Dendritic cell treated with granulocyte-macrophage colony-stimulating factor and Interleukin-4, amounts not matched to agents 40 ng/mL and 50 ng/mL, for 4 days (primary cell): ENCODE data around the gene FAM114A1.
"Not testable (repeated sequence)": the region's sequence is repeated elsewhere in the genome, so short reads cannot be mapped to it uniquely, and the experiment has no call there.

ENCODE experiments used
- H3K27ac Mint-ChIP-seq: one replicate; pipeline ENCODE4 v1.8.0; 2022; ENCODE audit warnings: mild to moderate bottlenecking, mixed read lengths
- H3K27me3 Mint-ChIP-seq: one replicate; pipeline ENCODE4 v1.8.0; 2022; ENCODE audit warnings: mild to moderate bottlenecking, mixed read lengths
- H3K36me3 Mint-ChIP-seq: one replicate; pipeline ENCODE4 v1.8.0; 2022; ENCODE audit warnings: low read depth, mixed read lengths
- H3K4me1 Mint-ChIP-seq: one replicate; pipeline ENCODE4 v1.8.0; 2022; ENCODE audit warnings: low read depth, mixed read lengths
- H3K4me3 Mint-ChIP-seq: one replicate; pipeline ENCODE4 v1.8.0; 2022; ENCODE audit warnings: mild to moderate bottlenecking, moderate library complexity, mixed read lengths
- H3K9me3 Mint-ChIP-seq: one replicate; pipeline ENCODE4 v1.8.0; 2022; ENCODE audit warnings: mixed read lengths
- intact Hi-C: fragments of 100-400 bp; cut with micrococcal nuclease; formaldehyde crosslinking; loops from one replicate; pipeline ENCODE4 v1.15.0; 2022

FAM114A1 gene

GRCh38 chr4:38959248-38959647, 91.6 kb downstream of the FAM114A1 start:
- intact Hi-C loops, H3K27me3 Mint-ChIP-seq, H3K27ac Mint-ChIP-seq, H3K4me1 Mint-ChIP-seq, H3K4me3 Mint-ChIP-seq, H3K36me3 Mint-ChIP-seq: not testable (repeated sequence)
- peaks cover 12% of the 10 kb centered on the region for H3K9me3 Mint-ChIP-seq

- Mint-ChIP-seq H3K27ac (no peak overlapping the region), H3K9me3 (no peaks in the 10 kb centered on the region), H3K36me3 (no peaks in the 10 kb centered on the region)
Observed at GRCh38 chr4:38964942-38965775, 97.6 kb downstream of the FAM114A1 start.

DNA sequence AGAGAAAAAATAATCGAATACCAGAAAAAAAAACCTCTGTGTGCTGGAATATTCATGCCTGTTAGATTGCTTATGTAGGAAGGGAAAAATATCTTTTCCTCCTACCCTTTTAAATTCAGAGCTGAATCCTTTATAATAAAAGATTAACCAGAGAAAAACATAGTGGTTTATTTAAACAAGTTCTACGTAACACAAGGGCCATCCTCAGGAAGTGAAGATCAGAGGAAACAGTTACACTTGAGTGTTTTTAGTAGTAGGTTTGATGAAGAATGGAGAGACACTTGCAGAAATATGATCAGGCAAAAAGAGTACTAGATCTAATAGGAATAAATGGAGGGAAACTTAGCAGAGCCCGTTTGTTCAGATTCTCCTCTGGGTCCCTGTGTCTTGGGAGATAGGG, 98.3 kb downstream of the FAM114A1 start:
- intact Hi-C loops: no loop called here
- no peaks in the 10 kb centered on the region for H3K4me1 Mint-ChIP-seq
- no peaks in the 10 kb centered on the region for H3K9me3 Mint-ChIP-seq
- H3K36me3 Mint-ChIP-seq: no peaks in the 10 kb centered on the region
- no peak overlapping the region for H3K27ac Mint-ChIP-seq
- no peaks in the 10 kb centered on the region for H3K27me3 Mint-ChIP-seq
- no peak overlapping the region for H3K4me3 Mint-ChIP-seq

More at GRCh38 chr4:38964942-38965775, 97.6 kb downstream of the FAM114A1 start:
- Mint-ChIP-seq H3K27me3 (no peaks in the 10 kb centered on the region), H3K4me1 (no peaks in the 10 kb centered on the region), H3K4me3 (no peak overlapping the region)
- intact Hi-C loops: no loop called here

GRCh38 chr4:38967260-38968095, 99.9 kb downstream of the FAM114A1 start:
- Mint-ChIP-seq H3K4me3 (no peak overlapping the region), H3K27me3 (no peaks in the 10 kb centered on the region), H3K9me3 (no peaks in the 10 kb centered on the region), H3K4me1 (no peaks in the 10 kb centered on the region), H3K36me3 (no peaks in the 10 kb centered on the region), H3K27ac (no peak overlapping the region)
- intact Hi-C loops: no loop called here

GRCh38 chr4:38968668-38969067, 101.1 kb downstream of the FAM114A1 start:
- H3K27ac Mint-ChIP-seq: no peak overlapping the region
- no peaks in the 10 kb centered on the region for H3K4me1 Mint-ChIP-seq
- no peaks in the 10 kb centered on the region for H3K9me3 Mint-ChIP-seq
- H3K27me3 Mint-ChIP-seq: no peaks in the 10 kb centered on the region
- intact Hi-C loops: no loop called here
- no peak overlapping the region for H3K4me3 Mint-ChIP-seq
- H3K36me3 Mint-ChIP-seq: no peaks in the 10 kb centered on the region

- H3K27ac Mint-ChIP-seq: no peak overlapping the region
- intact Hi-C loops: no loop called here
- no peaks in the 10 kb centered on the region for H3K4me1 Mint-ChIP-seq
- no peaks in the 10 kb centered on the region for H3K27me3 Mint-ChIP-seq
- H3K36me3 Mint-ChIP-seq: no peaks in the 10 kb centered on the region
- no peaks in the 10 kb centered on the region for H3K9me3 Mint-ChIP-seq
- no peak overlapping the region for H3K4me3 Mint-ChIP-seq
Observed at GRCh38 chr4:38976308-38976707, 108.7 kb downstream of the FAM114A1 start.

- no peaks in the 10 kb centered on the region for H3K36me3 Mint-ChIP-seq
- H3K27ac Mint-ChIP-seq: no peak overlapping the region
Observed at GRCh38 chr4:38979081-38979480, 111.5 kb downstream of the FAM114A1 start.

DNA sequence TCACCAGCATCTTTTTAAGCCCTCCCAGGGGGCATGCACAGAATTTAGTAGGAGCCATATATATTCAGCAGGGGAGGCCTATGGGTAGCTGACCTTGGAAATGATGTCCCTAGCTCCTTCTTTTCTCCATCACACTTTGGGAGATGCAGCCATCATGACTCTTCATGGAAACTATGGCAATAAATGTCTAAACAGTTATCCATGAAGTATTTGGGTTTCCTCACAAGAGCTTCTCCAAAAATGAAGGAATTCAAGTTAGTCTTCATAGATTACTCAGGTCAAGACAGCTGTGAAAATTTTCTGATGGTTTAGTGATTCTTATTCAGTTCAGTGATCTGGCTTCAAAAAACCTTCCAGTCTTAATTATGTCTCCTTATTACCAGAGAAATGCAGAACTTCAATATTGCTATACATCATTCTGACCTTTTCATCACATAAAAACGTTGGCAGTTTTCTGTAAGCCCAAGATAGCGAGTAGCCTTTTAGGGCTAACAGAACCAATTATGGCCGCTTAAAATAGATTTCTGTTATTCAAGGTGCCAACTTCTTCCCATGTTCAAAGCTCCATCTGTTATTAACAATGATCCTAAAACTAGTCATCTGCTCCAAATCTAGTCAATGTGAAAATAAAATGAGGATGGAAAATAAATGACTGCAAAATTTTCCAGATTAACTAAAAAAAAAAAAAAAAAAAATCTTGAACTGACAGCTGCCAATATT, 112.1 kb downstream of the FAM114A1 start:
- no peak overlapping the region for H3K4me3 Mint-ChIP-seq
- H3K9me3 Mint-ChIP-seq: no peaks in the 10 kb centered on the region
- H3K27me3 Mint-ChIP-seq: no peaks in the 10 kb centered on the region
- H3K4me1 Mint-ChIP-seq: no peaks in the 10 kb centered on the region
- no peak overlapping the region for H3K27ac Mint-ChIP-seq
- intact Hi-C loops: no loop called here
- H3K36me3 Mint-ChIP-seq: no peaks in the 10 kb centered on the region

More at GRCh38 chr4:38979081-38979480, 111.5 kb downstream of the FAM114A1 start:
- Mint-ChIP-seq H3K4me3 (no peak overlapping the region), H3K27me3 (no peaks in the 10 kb centered on the region), H3K4me1 (no peaks in the 10 kb centered on the region), H3K9me3 (no peaks in the 10 kb centered on the region)
- intact Hi-C loops: no loop called here

DNA sequence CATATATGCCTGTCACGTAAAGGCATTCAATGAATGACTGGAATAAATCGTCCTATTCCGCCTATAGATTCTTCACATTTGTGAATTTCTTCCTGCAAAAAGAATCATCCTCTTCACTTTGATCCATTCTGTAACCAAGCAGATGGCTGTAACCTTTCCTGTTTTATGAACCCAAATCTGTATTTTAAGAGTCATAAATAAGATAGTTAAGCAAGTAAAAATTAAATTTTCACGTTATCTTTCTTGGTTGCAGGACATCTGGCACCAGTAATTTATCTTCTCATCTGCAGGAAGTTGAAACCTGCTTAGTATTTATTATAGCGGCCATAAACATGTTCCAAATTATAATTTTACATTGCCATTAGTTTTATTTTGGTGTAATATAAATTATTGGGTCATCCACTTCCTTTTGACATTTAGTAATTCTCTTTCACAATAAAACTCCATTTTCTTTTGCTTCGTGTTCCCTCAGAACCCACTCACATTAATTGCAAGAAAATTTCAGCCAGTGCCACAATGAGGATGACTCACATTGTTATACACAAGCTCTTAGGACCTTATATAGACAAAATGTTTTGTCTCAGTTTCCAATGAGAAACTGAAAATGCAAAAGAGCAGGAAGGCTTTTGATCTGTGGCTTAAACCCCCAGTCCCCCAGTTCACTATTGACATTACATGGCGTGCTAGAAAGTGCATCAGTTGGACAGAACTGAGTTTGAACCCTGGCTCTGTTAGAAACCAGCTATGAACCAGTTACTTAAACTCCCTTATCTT, 113.5 kb downstream of the FAM114A1 start:
- no peaks in the 10 kb centered on the region for H3K9me3 Mint-ChIP-seq
- H3K36me3 Mint-ChIP-seq: no peaks in the 10 kb centered on the region
- intact Hi-C loops: no loop called here
- no peak overlapping the region for H3K27ac Mint-ChIP-seq
- H3K4me3 Mint-ChIP-seq: no peak overlapping the region
- H3K27me3 Mint-ChIP-seq: no peaks in the 10 kb centered on the region
- H3K4me1 Mint-ChIP-seq: no peaks in the 10 kb centered on the region

DNA sequence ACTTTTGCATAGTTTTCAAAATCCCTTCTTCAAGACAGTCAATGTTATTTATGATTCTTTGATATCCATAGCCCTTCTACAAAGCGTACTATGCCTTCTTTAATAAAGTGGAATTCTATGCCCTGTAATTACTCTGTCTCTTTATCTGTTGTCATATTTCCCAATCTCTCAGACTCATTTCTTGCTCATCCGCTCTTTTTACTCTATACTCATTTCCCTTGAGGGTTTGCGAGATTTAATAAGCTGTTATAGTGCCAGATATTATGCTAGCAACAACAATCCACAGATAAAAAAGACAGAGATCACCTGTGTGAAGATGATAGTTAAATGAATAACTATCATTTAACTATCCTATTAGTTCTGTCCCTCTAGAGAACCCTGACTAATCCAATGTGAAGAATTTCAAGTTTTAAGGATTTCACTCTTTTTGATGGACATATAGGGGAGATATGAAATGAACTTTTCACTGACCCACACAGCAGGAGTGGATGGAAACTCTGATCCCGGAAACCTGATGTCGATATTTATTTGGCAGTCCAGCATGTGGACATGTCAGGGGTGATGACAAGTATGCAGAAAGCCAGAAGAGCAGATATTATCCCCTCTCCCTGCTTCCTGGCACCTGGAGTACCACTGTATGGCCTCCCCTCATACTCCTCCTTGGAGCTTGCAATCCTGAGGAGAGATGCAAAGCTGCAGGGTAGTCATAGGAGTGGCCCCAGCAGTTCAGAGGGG, 114.9 kb downstream of the FAM114A1 start:
- Mint-ChIP-seq H3K4me3 (no peak overlapping the region), H3K36me3 (no peaks in the 10 kb centered on the region), H3K27me3 (no peaks in the 10 kb centered on the region), H3K9me3 (no peaks in the 10 kb centered on the region), H3K27ac (no peak overlapping the region), H3K4me1 (no peaks in the 10 kb centered on the region)
- intact Hi-C loops: no loop called here

GRCh38 chr4:38983291-38983690, 115.7 kb downstream of the FAM114A1 start:
- no peak overlapping the region for H3K27ac Mint-ChIP-seq
- H3K9me3 Mint-ChIP-seq: no peaks in the 10 kb centered on the region
- H3K27me3 Mint-ChIP-seq: no peaks in the 10 kb centered on the region
- intact Hi-C loops: no loop called here
- H3K4me1 Mint-ChIP-seq: peaks cover 2% of the 10 kb centered on the region
- H3K36me3 Mint-ChIP-seq: no peaks in the 10 kb centered on the region
- no peak overlapping the region for H3K4me3 Mint-ChIP-seq

GRCh38 chr4:38983787-38984598, 116.4 kb downstream of the FAM114A1 start:
- Mint-ChIP-seq H3K4me1 (peaks cover 6% of the 10 kb centered on the region), H3K4me3 (no peak overlapping the region)

More at GRCh38 chr4:38983787-38984598, 116.4 kb downstream of the FAM114A1 start:
- Mint-ChIP-seq H3K27me3 (no peaks in the 10 kb centered on the region), H3K9me3 (no peaks in the 10 kb centered on the region), H3K27ac (peak overlapping the region; percentile 15), H3K36me3 (no peaks in the 10 kb centered on the region)
- intact Hi-C loops: no loop called here
